Vagina (tissue), 2 donors: Measurements from ENCODE around the gene HEBP2. TPM values are rescaled to one million over a fixed set of nuclear protein-coding genes. Genes with fewer than 3 reads are reported as not detected.

Experiments
- DNase-seq, 2 donors: peaks; one replicate each; pipeline ENCODE4 v3.0.0-alpha.2; 2017; ENCODE audit errors: extremely low spot score in 2 of 2
- H3K27ac ChIP-seq: fragments of 200-600 bp; sonication (generic); one replicate; pipeline ENCODE4 v1.5.1; 2019
- H3K27me3 ChIP-seq: fragments of 200-600 bp; sonication (generic); one replicate; pipeline ENCODE4 v1.5.1; 2019
- H3K36me3 ChIP-seq, 2 donors: fragments of 200-600 bp; sonication (generic); one replicate each; pipeline ENCODE4 v1.5.1; 2017 to 2019
- H3K4me1 ChIP-seq: fragments of 200-600 bp; sonication (generic); one replicate; pipeline ENCODE4 v1.5.1; 2019
- H3K4me3 ChIP-seq, 2 donors: fragments of 200-600 bp; sonication (generic); 1 replicate in 1 of 2; 2 replicates in 1 of 2; pipeline ENCODE4 v1.5.1; 2016 to 2019
- H3K9me3 ChIP-seq: fragments of 200-600 bp; sonication (generic); one replicate; pipeline ENCODE4 v1.5.1; 2019
- POLR2A ChIP-seq, 2 donors: fragments of 450-650 bp; IDR thresholded peaks; one replicate each; pipeline ENCODE4 v1.6.1; 2017; ENCODE audit warnings: antibody characterized with exemption in 2 of 2, mild to moderate bottlenecking in 2 of 2, moderate library complexity in 2 of 2
- POLR2AphosphoS5 ChIP-seq, 2 donors: sonication (generic); formaldehyde crosslinking; IDR thresholded peaks; one replicate each; pipeline ENCODE4 v1.9.0; 2017; ENCODE audit warnings: antibody characterized with exemption in 2 of 2, mild to moderate bottlenecking in 2 of 2, low read depth in 1 of 2; ENCODE audit not compliant: insufficient read depth in 1 of 2
- intact Hi-C: fragments of 100-400 bp; cut with DNase I; formaldehyde crosslinking; loops from one replicate; pipeline ENCODE4 v1.15.1; 2023
- total RNA-seq: library from RNA; depleted of rRNA; stranded (reverse); fragments of >200 nt; gene quantifications from one replicate; pipeline ENCODE4 v1.2.3, GENCODE V29; 2016
- TF ChIP-seq, protein P1 (sequence below), 3 experiments: fragments of 450-650 bp in 2 of 3; fragments of 200-600 bp in 1 of 3; sonication (generic) in 1 of 3; IDR thresholded peaks; one replicate each; pipeline ENCODE4 v1.5.1; 2017 to 2019; ENCODE audit warnings: antibody characterized with exemption in 3 of 3, mild to moderate bottlenecking in 2 of 3, moderate library complexity in 2 of 3

The HEBP2 gene
- total RNA-seq, 1 donor from 2014 or later = 62.4 TPM

GRCh38 chr6:138377844-138378243 is 26.2 kb upstream of the HEBP2 start, which contains the start of gene SMIM28:
SMIM28 (plus strand) TSS chr6:138377905; CDS start chr6:138378073, 168 bp downstream.
- H3K27ac ChIP-seq = no peak within 1 kb of the TSS
- H3K4me1 ChIP-seq = no peaks in the 10 kb centered on the region
- no peaks in the 10 kb centered on the region for H3K9me3 ChIP-seq
- no peak within 1 kb of the TSS for H3K4me3 ChIP-seq
- DNase-seq = no peak
- intact Hi-C loops = no loop called here
- TF ChIP-seq, protein P1, sequence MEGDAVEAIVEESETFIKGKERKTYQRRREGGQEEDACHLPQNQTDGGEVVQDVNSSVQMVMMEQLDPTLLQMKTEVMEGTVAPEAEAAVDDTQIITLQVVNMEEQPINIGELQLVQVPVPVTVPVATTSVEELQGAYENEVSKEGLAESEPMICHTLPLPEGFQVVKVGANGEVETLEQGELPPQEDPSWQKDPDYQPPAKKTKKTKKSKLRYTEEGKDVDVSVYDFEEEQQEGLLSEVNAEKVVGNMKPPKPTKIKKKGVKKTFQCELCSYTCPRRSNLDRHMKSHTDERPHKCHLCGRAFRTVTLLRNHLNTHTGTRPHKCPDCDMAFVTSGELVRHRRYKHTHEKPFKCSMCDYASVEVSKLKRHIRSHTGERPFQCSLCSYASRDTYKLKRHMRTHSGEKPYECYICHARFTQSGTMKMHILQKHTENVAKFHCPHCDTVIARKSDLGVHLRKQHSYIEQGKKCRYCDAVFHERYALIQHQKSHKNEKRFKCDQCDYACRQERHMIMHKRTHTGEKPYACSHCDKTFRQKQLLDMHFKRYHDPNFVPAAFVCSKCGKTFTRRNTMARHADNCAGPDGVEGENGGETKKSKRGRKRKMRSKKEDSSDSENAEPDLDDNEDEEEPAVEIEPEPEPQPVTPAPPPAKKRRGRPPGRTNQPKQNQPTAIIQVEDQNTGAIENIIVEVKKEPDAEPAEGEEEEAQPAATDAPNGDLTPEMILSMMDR (IDR thresholded peaks at IDR 0.05) = no peak
- TF ChIP-seq POLR2AphosphoS5 (IDR thresholded peaks at IDR 0.05; ENCODE audit: insufficient read depth in 1 of 2, low read depth in 1 of 2) (no peak), POLR2A (IDR thresholded peaks at IDR 0.05) (no peak)
- H3K27me3 ChIP-seq = no peaks in the 10 kb centered on the region
- no peaks in the 10 kb centered on the region for H3K36me3 ChIP-seq

- intact Hi-C loops = no loop called here
- Histone ChIP-seq H3K9me3 (no peaks in the 10 kb centered on the region), H3K27me3 (no peaks in the 10 kb centered on the region), H3K4me1 (no peaks in the 10 kb centered on the region), H3K27ac (no peak overlapping the region), H3K36me3 (no peaks in the 10 kb centered on the region), H3K4me3 (no peak overlapping the region)
- no peak for DNase-seq
- no peak for TF ChIP-seq POLR2A (IDR thresholded peaks at IDR 0.05)
- TF ChIP-seq, protein P1 (IDR thresholded peaks at IDR 0.05) = no peak
- TF ChIP-seq POLR2AphosphoS5 (IDR thresholded peaks at IDR 0.05; ENCODE audit: insufficient read depth in 1 of 2, low read depth in 1 of 2) = no peak
These were observed 25.6 kb upstream of the HEBP2 start for GRCh38 chr6:138378463-138378862.

- H3K4me1 ChIP-seq = no peaks in the 10 kb centered on the region
- no peaks in the 10 kb centered on the region for H3K9me3 ChIP-seq
- TF ChIP-seq POLR2AphosphoS5 (IDR thresholded peaks at IDR 0.05; ENCODE audit: insufficient read depth in 1 of 2, low read depth in 1 of 2) (no peak), POLR2A (IDR thresholded peaks at IDR 0.05) (no peak)
- TF ChIP-seq, protein P1 (IDR thresholded peaks at IDR 0.05) = no peak
- no peak overlapping the region for H3K27ac ChIP-seq
- intact Hi-C loops = no loop called here
- no peak for DNase-seq
- no peak overlapping the region for H3K4me3 ChIP-seq
- H3K36me3 ChIP-seq = no peaks in the 10 kb centered on the region
- H3K27me3 ChIP-seq = no peaks in the 10 kb centered on the region
These were observed 21.3 kb upstream of the HEBP2 start for GRCh38 chr6:138382498-138383265.

- H3K4me1 ChIP-seq = no peaks in the 10 kb centered on the region
- no peak for TF ChIP-seq POLR2AphosphoS5 (IDR thresholded peaks at IDR 0.05; ENCODE audit: insufficient read depth in 1 of 2, low read depth in 1 of 2)
- no peak for TF ChIP-seq POLR2A (IDR thresholded peaks at IDR 0.05)
- TF ChIP-seq, protein P1 (IDR thresholded peaks at IDR 0.05) = no peak
- no peak overlapping the region for H3K4me3 ChIP-seq
- no peaks in the 10 kb centered on the region for H3K27me3 ChIP-seq
- no peaks in the 10 kb centered on the region for H3K36me3 ChIP-seq
- no peaks in the 10 kb centered on the region for H3K9me3 ChIP-seq
- intact Hi-C loops = no loop called here
- no peak for DNase-seq
- H3K27ac ChIP-seq = no peak overlapping the region
These were observed 20.2 kb upstream of the HEBP2 start for GRCh38 chr6:138383776-138384175.

- intact Hi-C loops = no loop called here
- Histone ChIP-seq H3K9me3 (no peaks in the 10 kb centered on the region), H3K4me1 (no peaks in the 10 kb centered on the region), H3K36me3 (no peaks in the 10 kb centered on the region), H3K27ac (no peak overlapping the region), H3K27me3 (no peaks in the 10 kb centered on the region), H3K4me3 (no peak overlapping the region)
- TF ChIP-seq POLR2AphosphoS5 (IDR thresholded peaks at IDR 0.05; ENCODE audit: insufficient read depth in 1 of 2, low read depth in 1 of 2) (no peak), POLR2A (IDR thresholded peaks at IDR 0.05) (no peak)
- TF ChIP-seq, protein P1 (IDR thresholded peaks at IDR 0.05) = no peak
- DNase-seq = no peak
These were observed 17.1 kb upstream of the HEBP2 start for GRCh38 chr6:138386897-138387296.
